Mesothelial cell of epicardium (in vitro differentiated cells): Measurements from ENCODE around the gene SGPP1. TPM values are rescaled to one million over a fixed set of nuclear protein-coding genes. Genes with fewer than 3 reads are reported as not detected.

Experiments used
- DNase-seq, 2 experiments: peaks; one replicate each; pipeline ENCODE4 v3.0.0; 2021; ENCODE audit warnings: low spot score in 2 of 2; ENCODE audit not compliant: unreplicated experiment in 2 of 2
- H3K27ac Mint-ChIP-seq: 2 replicates; pipeline ENCODE4 v1.8.0; 2021; ENCODE audit warnings: mixed read lengths
- H3K27me3 Mint-ChIP-seq: 2 replicates; pipeline ENCODE4 v1.8.0; 2021; ENCODE audit warnings: low read depth, mixed read lengths
- H3K36me3 Mint-ChIP-seq: 2 replicates; pipeline ENCODE4 v1.8.0; 2021; ENCODE audit warnings: mixed read lengths
- H3K4me1 Mint-ChIP-seq: 2 replicates; pipeline ENCODE4 v1.8.0; 2021; ENCODE audit warnings: mixed read lengths
- H3K4me3 Mint-ChIP-seq: 2 replicates; pipeline ENCODE4 v1.8.0; 2021; ENCODE audit warnings: mild to moderate bottlenecking, moderate library complexity, mixed read lengths
- H3K9me3 Mint-ChIP-seq: 2 replicates; pipeline ENCODE4 v1.8.0; 2021; ENCODE audit warnings: mixed read lengths
- CTCF ChIP-seq: fragments of 200-600 bp; sonication (generic); IDR thresholded peaks from one replicate; pipeline ENCODE4 v1.5.0; 2021; ENCODE audit warnings: antibody characterized with exemption; ENCODE audit not compliant: unreplicated experiment
- total RNA-seq: library from RNA; stranded (reverse); gene quantifications from 3 replicates; pipeline ENCODE4 v1.2.1, GENCODE V29; 2021

SGPP1 gene
- total RNA-seq, 1 donor from 2014 or later, result 15.8 TPM

GRCh38 chr14:63682727-63683593, 44.9 kb downstream of the SGPP1 start:
- Mint-ChIP-seq H3K4me3 (no peak overlapping the region), H3K27me3 (no peaks in the 10 kb centered on the region), H3K9me3 (no peaks in the 10 kb centered on the region), H3K4me1 (peaks cover 5% of the 10 kb centered on the region), H3K27ac (no peak overlapping the region), H3K36me3 (peaks cover 9% of the 10 kb centered on the region)
- no peak for TF ChIP-seq CTCF
- DNase-seq, result no peak

- H3K9me3 Mint-ChIP-seq, result no peaks in the 10 kb centered on the region
- peaks cover 18% of the 10 kb centered on the region for H3K36me3 Mint-ChIP-seq
- no peak overlapping the region for H3K4me3 Mint-ChIP-seq
- H3K27ac Mint-ChIP-seq, result no peak overlapping the region
- H3K4me1 Mint-ChIP-seq, result peaks cover 14% of the 10 kb centered on the region
- no peak for DNase-seq
- no peak for TF ChIP-seq CTCF
- no peaks in the 10 kb centered on the region for H3K27me3 Mint-ChIP-seq
Measured at GRCh38 chr14:63678536-63678935, 49.3 kb downstream of the SGPP1 start.

GRCh38 chr14:63677891-63678379, 49.9 kb downstream of the SGPP1 start:
- Mint-ChIP-seq H3K9me3 (no peaks in the 10 kb centered on the region), H3K4me3 (no peak overlapping the region), H3K4me1 (peaks cover 12% of the 10 kb centered on the region), H3K36me3 (peaks cover 17% of the 10 kb centered on the region), H3K27ac (no peak overlapping the region), H3K27me3 (no peaks in the 10 kb centered on the region)
- no peak for DNase-seq
- no peak for TF ChIP-seq CTCF

- H3K9me3 Mint-ChIP-seq, result no peaks in the 10 kb centered on the region
- DNase-seq, result no peak
- no peak overlapping the region for H3K27ac Mint-ChIP-seq
Measured at GRCh38 chr14:63676615-63677014, 51.2 kb downstream of the SGPP1 start.

GRCh38 chr14:63673886-63674497, 53.9 kb downstream of the SGPP1 start:
- Mint-ChIP-seq H3K27ac (no peak overlapping the region), H3K4me3 (no peak overlapping the region), H3K36me3 (peaks cover 11% of the 10 kb centered on the region), H3K4me1 (peaks cover 24% of the 10 kb centered on the region), H3K9me3 (no peaks in the 10 kb centered on the region), H3K27me3 (no peaks in the 10 kb centered on the region)
- no peak for DNase-seq
- TF ChIP-seq CTCF, result no peak

More at GRCh38 chr14:63676615-63677014, 51.2 kb downstream of the SGPP1 start:
- no peaks in the 10 kb centered on the region for H3K27me3 Mint-ChIP-seq
- H3K36me3 Mint-ChIP-seq, result peaks cover 17% of the 10 kb centered on the region
- H3K4me3 Mint-ChIP-seq, result no peak overlapping the region
- H3K4me1 Mint-ChIP-seq, result peaks cover 23% of the 10 kb centered on the region
- no peak for TF ChIP-seq CTCF
